ENCODE measurements around the gene PLB1.

DNA sequence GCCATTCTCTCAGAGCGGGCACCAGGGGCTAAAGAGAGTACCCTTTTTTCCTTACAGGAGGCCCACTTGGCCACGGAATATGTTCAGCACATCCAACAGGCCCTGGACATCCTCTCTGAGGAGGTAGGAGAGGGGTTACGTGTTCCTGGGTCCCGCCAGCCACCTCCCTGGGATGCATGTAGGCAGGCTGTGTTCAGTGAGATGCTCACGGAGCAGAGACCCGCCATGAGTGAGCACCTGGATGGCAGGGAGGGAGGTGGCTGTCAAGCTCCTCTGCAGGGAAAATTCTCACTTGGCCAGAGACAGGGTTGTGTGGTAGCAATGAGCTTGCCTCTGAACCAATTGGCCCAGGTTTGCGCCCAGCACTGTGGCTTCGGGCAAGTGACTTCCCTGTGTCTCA, 132.6 kb downstream of the PLB1 start:
- TF ChIP-seq CTCF (IDR thresholded peaks at IDR 0.05), result no peak
- TF ChIP-seq POLR2A (IDR thresholded peaks at IDR 0.05), result no peak
